ENCODE data around the gene ADAM10. TPM values are rescaled to one million over a fixed set of nuclear protein-coding genes. Genes with fewer than 3 reads are reported as not detected.

ADAM10 gene
- total RNA-seq, 2 experiments from 2014 or later = 141 to 151 TPM

DNA sequence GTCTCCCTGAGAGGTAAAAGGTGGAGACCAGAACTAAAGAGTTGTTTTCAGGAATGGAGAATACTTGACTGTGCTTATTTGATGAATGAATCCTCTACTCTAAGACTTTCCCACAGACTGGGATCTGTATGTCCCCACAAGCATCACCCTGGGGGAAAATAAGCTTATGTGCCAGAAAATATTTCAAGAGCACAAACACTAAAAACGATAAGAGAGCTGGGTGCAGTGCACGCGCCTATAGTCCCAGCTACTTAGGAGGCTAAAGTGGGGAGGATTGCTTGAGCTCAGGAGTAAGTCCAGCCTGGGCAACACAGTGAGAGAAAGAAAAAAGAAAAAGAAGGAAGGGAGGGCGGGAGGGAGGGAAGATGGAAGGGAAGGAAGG lies 150.7 kb downstream of the ADAM10 start:
- Mint-ChIP-seq H3K4me3 (no peak overlapping the region), H3K27ac (no peak overlapping the region), H3K36me3 (peaks cover 54% of the 10 kb centered on the region), H3K4me1 (peaks cover 30% of the 10 kb centered on the region), H3K9me3 (ENCODE audit: low read depth) (no peaks in the 10 kb centered on the region), H3K27me3 (no peaks in the 10 kb centered on the region)
- ATAC-seq (no peak), DNase-seq (no peak)
- CTCF ChIA-PET = interaction anchor here (0.5 to 1.1 kb wide), 2 partner anchors 14 to 100 kb away, joined by 3 read pairs; no protein-coding TSS in a partner anchor

DNA sequence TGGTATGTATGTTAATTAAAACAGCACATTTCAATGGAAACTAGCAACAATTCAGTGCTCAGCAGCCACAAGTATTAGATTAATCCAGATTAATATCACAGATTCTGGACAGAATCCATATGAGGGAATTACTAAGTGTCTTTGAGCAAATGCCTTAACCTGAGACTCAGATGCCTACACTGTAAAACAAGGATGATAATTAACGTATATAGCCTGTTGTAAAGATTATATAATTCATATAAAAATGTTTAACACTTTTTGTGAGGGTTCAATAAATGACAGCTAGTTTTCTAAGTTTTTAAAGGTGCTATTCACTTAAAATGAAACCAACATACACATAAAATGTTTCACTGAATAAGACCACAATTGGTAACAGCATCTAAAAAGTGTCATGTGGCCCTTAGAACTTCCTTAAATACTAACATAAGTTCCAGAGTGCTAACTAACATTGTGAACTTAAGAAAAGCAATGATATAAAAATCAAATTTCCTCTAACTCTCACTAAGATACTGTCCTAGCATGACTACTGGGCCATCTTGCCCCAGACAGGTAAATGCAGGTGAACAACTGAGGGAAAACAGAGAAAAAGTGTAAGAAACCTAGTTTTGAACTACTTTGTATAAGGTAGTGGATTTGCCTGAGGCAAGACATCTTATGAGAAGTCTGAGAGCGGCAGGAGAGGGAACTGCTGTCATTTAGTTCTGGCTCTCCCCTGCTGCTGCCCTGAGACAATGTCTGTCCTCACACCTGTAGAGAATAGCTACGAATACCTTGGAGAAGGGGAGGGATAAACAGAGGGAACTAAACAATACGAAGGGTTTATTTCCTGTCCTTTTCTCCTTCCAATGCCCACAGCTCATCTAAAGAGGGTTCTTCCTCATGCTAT lies 151.3 kb downstream of the ADAM10 start:
- ATAC-seq (no peak), DNase-seq (no peak)
- peaks cover 53% of the 10 kb centered on the region for H3K36me3 Mint-ChIP-seq
- no peak overlapping the region for H3K4me3 Mint-ChIP-seq
- CTCF ChIA-PET = interaction anchor here (0.5 to 1.1 kb wide), 2 partner anchors 14 to 100 kb away, joined by 3 read pairs; no protein-coding TSS in a partner anchor
- no peak overlapping the region for H3K27ac Mint-ChIP-seq
- no peaks in the 10 kb centered on the region for H3K9me3 Mint-ChIP-seq (ENCODE audit: low read depth)
- H3K27me3 Mint-ChIP-seq = no peaks in the 10 kb centered on the region
- H3K4me1 Mint-ChIP-seq = peaks cover 33% of the 10 kb centered on the region

- H3K9me3 Mint-ChIP-seq (ENCODE audit: low read depth) = no peaks in the 10 kb centered on the region
- no peaks in the 10 kb centered on the region for H3K27me3 Mint-ChIP-seq
- no peak for ATAC-seq
- peaks cover 35% of the 10 kb centered on the region for H3K4me1 Mint-ChIP-seq
- H3K36me3 Mint-ChIP-seq = peaks cover 53% of the 10 kb centered on the region
- CTCF ChIA-PET = interaction anchor here (0.6 to 0.9 kb wide), 2 partner anchors 149 to 326 kb away, joined by 3 read pairs; no protein-coding TSS in a partner anchor
- H3K4me3 Mint-ChIP-seq = no peak overlapping the region
- no peak for DNase-seq
- H3K27ac Mint-ChIP-seq = no peak overlapping the region
Measured at GRCh38 chr15:58595516-58596263, 153.8 kb downstream of the ADAM10 start.

DNA sequence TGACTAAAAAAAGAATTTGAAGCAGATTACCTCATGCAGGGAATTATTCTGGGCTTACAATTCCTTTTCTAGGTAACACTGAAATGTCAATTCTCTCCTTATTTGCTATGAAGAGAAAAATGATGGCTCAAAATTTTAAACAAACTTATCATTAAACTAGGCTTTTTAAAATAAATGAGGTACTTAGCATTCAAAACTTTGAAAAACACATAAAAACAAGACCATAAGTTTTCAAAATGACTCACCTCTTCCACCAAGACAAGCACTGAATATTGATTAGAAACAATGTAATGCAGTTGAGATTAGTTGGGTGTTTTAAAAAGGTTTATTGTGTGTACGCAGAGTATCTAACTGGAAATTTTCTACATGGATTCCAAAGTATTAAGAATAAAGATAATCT lies 154.6 kb downstream of the ADAM10 start:
- Mint-ChIP-seq H3K27ac (peak overlapping the region; percentile 17), H3K27me3 (no peaks in the 10 kb centered on the region), H3K4me1 (peaks cover 35% of the 10 kb centered on the region), H3K4me3 (no peak overlapping the region), H3K9me3 (ENCODE audit: low read depth) (no peaks in the 10 kb centered on the region), H3K36me3 (peaks cover 50% of the 10 kb centered on the region)
- no peak for DNase-seq
- CTCF ChIA-PET = no interaction called here
- no peak for ATAC-seq

- peak overlapping the region; percentile 57 for H3K27ac Mint-ChIP-seq
- ATAC-seq = no peak
Measured at GRCh38 chr15:58593870-58594269, 155.6 kb downstream of the ADAM10 start.

DNA sequence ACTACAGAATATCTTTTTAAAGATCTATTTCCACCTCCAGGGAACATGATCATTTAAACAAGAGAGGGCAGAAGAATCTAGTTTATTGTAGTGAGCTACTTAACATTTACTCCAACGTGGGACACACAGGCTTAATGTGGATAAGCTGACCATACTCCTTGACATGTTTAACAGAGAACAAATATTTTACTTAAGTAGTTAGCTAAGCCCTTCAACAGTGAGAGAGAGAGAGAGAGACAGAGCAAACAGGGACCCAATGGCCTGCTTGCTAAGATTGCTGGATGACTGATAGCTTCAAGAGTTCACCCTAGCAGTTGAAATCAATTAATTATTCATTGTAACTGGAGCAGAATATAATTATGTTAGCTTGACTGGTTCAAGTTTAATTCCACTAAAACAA lies 158.6 kb downstream of the ADAM10 start:
- Mint-ChIP-seq H3K36me3 (peaks cover 29% of the 10 kb centered on the region), H3K27me3 (no peaks in the 10 kb centered on the region), H3K27ac (no peak overlapping the region), H3K9me3 (ENCODE audit: low read depth) (no peaks in the 10 kb centered on the region), H3K4me1 (peaks cover 27% of the 10 kb centered on the region), H3K4me3 (no peak overlapping the region)
- CTCF ChIA-PET = interaction anchor here (0.6 kb wide), 1 partner anchor 1099 kb away, joined by 3 read pairs; no protein-coding TSS in a partner anchor
- no peak for DNase-seq
- no peak for ATAC-seq

More at GRCh38 chr15:58593870-58594269, 155.6 kb downstream of the ADAM10 start:
- Mint-ChIP-seq H3K4me3 (no peak overlapping the region), H3K4me1 (peaks cover 35% of the 10 kb centered on the region), H3K36me3 (peaks cover 44% of the 10 kb centered on the region), H3K9me3 (ENCODE audit: low read depth) (no peaks in the 10 kb centered on the region), H3K27me3 (no peaks in the 10 kb centered on the region)
- CTCF ChIA-PET = no interaction called here
- no peak for DNase-seq

DNA sequence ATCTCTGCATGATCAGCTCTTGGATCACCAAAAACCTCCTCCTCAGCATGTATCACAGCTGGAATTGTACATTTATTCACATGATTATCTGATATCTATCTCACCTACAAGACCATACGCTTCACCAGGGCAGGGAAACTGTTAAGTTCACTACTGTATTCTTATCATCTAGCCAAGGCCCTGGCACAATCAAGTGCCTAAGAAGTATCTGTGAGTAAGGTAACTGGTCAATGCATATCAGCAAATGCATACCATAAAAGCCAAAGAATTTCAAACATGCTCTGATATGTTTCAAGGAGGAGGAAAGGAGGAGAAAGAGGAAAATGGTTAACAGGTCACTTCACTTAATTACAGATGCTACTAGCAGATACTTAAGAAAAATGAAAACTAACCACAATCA lies 159.3 kb downstream of the ADAM10 start:
- peaks cover 25% of the 10 kb centered on the region for H3K36me3 Mint-ChIP-seq
- no peaks in the 10 kb centered on the region for H3K9me3 Mint-ChIP-seq (ENCODE audit: low read depth)
- no peak for ATAC-seq
- no peak overlapping the region for H3K4me3 Mint-ChIP-seq
- CTCF ChIA-PET = no interaction called here
- H3K4me1 Mint-ChIP-seq = peaks cover 27% of the 10 kb centered on the region
- no peak overlapping the region for H3K27ac Mint-ChIP-seq
- no peaks in the 10 kb centered on the region for H3K27me3 Mint-ChIP-seq
- DNase-seq = no peak

- ATAC-seq (no peak), DNase-seq (no peak)
- no peak overlapping the region for H3K27ac Mint-ChIP-seq
- no peak overlapping the region for H3K4me3 Mint-ChIP-seq
- CTCF ChIA-PET = interaction anchor here (1.4 kb wide), 1 partner anchor 12 kb away, joined by 4 read pairs; no protein-coding TSS in a partner anchor
- H3K4me1 Mint-ChIP-seq = peaks cover 20% of the 10 kb centered on the region
- no peaks in the 10 kb centered on the region for H3K9me3 Mint-ChIP-seq (ENCODE audit: low read depth)
- no peaks in the 10 kb centered on the region for H3K27me3 Mint-ChIP-seq
- H3K36me3 Mint-ChIP-seq = peaks cover 19% of the 10 kb centered on the region
Measured at GRCh38 chr15:58589047-58589446, 160.5 kb downstream of the ADAM10 start.

DNA sequence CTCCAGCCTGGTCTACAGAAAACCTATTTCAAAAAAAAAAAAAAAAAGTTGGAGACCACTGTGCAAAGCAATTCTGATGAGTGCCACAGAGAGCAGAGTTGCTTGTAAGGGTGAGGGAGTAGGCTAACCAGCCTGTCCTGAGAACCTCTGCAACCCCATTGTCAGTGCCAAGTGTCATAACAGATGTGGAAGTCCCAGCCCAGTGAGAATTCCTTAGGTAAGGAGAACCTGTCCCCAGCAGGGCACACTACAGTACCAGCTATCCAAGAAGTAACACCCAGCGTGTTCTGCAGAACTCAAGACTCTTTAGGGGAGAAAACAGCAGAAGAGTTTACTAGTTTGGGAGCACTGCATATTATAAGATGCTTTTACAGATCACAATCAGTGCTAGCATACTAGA lies 161.4 kb downstream of the ADAM10 start:
- H3K4me3 Mint-ChIP-seq = no peak overlapping the region
- peaks cover 18% of the 10 kb centered on the region for H3K36me3 Mint-ChIP-seq
- DNase-seq = no peak
- H3K27ac Mint-ChIP-seq = no peak overlapping the region
- CTCF ChIA-PET = interaction anchor here (0.7 to 1.4 kb wide), 2 partner anchors 11 to 287 kb away, joined by 3 to 4 read pairs; no protein-coding TSS in a partner anchor
- peaks cover 13% of the 10 kb centered on the region for H3K4me1 Mint-ChIP-seq
- peaks cover 5% of the 10 kb centered on the region for H3K9me3 Mint-ChIP-seq (ENCODE audit: low read depth)
- no peak for ATAC-seq
- no peaks in the 10 kb centered on the region for H3K27me3 Mint-ChIP-seq

DNA sequence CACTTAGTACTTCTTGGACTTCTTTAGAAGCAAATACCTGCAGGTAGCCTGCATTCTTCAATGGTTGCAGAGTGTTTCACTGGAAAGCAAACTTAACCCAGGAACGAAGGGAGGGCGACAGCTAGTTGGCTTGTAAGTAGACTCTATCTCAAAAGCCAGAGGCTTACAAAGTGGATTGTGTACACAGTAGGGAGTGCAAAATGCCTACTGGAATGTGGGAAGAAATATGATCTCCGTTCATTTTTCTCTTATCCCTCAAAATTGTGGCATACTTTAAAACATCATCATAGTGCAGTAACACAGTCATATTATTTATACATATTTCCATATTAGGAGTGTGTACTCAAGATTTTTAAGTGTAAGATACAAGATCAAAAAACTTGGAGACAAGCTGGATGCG lies 162.0 kb downstream of the ADAM10 start:
- CTCF ChIA-PET = no interaction called here
- Mint-ChIP-seq H3K27ac (no peak overlapping the region), H3K4me3 (no peak overlapping the region), H3K4me1 (peaks cover 12% of the 10 kb centered on the region), H3K9me3 (ENCODE audit: low read depth) (peaks cover 5% of the 10 kb centered on the region), H3K27me3 (no peaks in the 10 kb centered on the region), H3K36me3 (peaks cover 16% of the 10 kb centered on the region)
- ATAC-seq (no peak), DNase-seq (no peak)

GRCh38 chr15:58585693-58586443 lies 163.6 kb downstream of the ADAM10 start:
- no peaks in the 10 kb centered on the region for H3K27me3 Mint-ChIP-seq
- CTCF ChIA-PET = interaction anchor here (1.8 kb wide), 1 partner anchor 11 kb away, joined by 6 read pairs; no protein-coding TSS in a partner anchor
- no peak overlapping the region for H3K4me3 Mint-ChIP-seq

GRCh38 chr15:58584789-58585461 lies 164.6 kb downstream of the ADAM10 start:
- ATAC-seq (no peak), DNase-seq (no peak)
- no peak overlapping the region for H3K4me3 Mint-ChIP-seq
- peaks cover 7% of the 10 kb centered on the region for H3K36me3 Mint-ChIP-seq
- peaks cover 5% of the 10 kb centered on the region for H3K9me3 Mint-ChIP-seq (ENCODE audit: low read depth)
- H3K27me3 Mint-ChIP-seq = no peaks in the 10 kb centered on the region
- no peak overlapping the region for H3K27ac Mint-ChIP-seq
- CTCF ChIA-PET = interaction anchor here (1.4 to 1.8 kb wide), 2 partner anchors 10 to 13 kb away, joined by 3 to 6 read pairs; no protein-coding TSS in a partner anchor
- H3K4me1 Mint-ChIP-seq = peaks cover 12% of the 10 kb centered on the region

More at GRCh38 chr15:58585693-58586443, 163.6 kb downstream of the ADAM10 start:
- Mint-ChIP-seq H3K36me3 (peaks cover 7% of the 10 kb centered on the region), H3K9me3 (ENCODE audit: low read depth) (peaks cover 5% of the 10 kb centered on the region), H3K27ac (no peak overlapping the region), H3K4me1 (peaks cover 12% of the 10 kb centered on the region)
- ATAC-seq (no peak), DNase-seq (no peak)

Measured in activated CD8-positive, alpha-beta memory T cell treated with anti-CD3 and anti-CD28 coated beads, Interleukin-2, amount 10 ng/mL, durations not matched to agents 7 days and 5 days (primary cell).